NCI-H69 (cell line): ENCODE data around the gene HDGF.

Experiments used
- DNase-seq: peaks from one replicate; lab custom pipeline; 2025; lab: John Stamatoyannopoulos, UW

The HDGF gene

DNA sequence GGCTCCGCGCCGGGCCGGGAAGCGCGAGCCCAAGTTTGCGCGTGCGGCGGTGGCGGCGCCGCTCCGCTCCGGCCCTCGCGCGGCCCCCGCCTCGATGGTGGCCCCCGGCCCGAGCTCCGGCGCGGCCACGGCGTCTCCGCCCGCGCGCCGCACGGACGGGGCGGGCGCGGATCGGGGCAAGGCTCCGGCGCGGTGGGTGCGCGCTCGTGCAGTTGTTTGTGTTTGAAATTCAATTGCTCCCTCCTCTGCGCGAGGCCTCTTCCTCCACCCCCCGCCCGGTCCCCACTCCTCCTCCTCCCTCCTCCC is at the start of gene HDGF:
TSS of gene HDGF (minus strand) at position 225 of the 306 bp plus-strand sequence. CDS start 246 bp downstream, outside the sequence.
- no peak for DNase-seq

DNA sequence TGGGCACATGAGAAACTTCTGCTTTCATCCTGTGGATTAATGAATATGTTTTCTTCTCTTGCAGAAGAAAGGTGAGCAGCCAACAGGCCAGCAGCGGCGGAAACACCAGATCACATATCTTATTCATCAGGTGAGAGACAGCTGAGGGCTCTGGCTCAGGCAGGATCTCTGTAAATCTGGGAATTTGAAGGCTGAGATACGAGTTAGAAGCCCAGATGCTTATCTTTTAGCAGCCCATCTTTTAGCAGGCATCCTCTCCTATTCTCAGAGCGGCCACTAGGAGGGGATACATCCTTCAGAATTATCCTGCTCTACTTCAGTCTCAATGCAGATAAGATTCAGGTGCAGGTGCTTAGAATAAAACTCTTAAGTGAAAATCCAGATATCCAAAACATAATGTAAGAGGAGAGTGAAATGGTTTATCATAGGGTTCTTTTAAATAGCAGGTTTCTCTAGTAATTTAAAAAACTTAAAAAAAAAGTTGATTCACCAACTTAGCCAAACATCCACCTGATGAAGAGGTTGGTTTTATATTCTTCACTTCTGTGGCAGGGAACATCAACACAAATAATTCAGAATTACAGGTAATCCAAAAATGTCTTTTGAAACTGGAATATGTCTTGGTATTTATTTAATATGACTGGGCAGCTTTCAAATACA is 45.9 kb upstream of the HDGF start:
- peak; percentile 73 for DNase-seq

DNA sequence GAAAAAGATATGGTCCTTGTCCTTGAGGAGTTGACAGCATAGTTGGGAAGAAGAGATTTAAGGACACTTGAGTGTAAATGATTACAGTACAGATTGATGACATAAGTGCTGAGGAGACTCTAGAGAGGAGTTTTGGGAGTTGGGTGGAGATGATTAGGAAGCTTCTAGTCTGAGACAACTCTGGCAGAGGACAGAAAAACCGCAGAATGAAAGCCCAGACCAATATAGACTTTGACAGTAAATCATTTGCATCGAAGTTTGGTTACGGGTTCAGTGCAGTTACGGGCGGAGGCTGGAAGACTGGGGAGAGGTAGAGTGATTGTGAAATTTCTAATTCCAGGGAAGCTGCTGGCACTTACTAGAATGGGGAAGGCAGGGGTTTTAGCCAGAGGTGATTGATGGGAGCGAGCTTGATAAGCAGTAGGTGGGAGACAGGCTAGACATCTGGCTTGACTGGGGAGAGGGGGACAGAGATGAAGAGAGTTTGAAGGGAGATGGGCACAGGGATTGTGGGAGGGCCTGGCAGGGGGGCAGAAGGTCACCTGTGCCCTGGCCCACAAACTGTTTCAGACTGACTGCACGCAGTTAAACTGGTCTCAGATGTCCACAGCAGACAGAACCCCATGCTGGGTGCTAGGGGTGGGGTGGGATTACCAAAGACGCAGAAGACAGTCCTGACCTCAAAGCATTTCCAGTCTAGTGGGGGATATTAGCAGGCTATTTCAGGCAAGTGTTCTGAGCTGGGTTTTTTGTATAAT is 45.0 kb upstream of the HDGF start:
- DNase-seq, result no peak

DNA sequence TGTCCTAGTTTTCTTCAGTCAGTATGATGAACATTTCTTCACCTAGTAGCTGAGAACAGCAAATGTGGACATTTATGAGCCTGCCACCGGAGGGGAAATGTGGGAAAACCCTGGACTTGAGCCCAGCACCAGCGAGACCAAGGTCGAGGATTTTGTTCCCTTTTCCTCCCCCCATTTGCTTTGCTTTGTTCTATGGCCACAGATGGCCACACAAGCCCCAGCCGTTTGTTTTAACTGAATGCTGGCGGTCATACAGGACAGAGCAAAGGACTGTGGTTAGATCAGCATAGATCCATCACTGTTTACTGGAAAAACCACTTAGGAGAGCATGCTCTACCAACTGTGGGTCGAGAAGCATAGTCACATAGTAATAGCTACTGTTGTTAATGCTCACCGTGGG is 44.3 kb upstream of the HDGF start:
- DNase-seq, result no peak

DNA sequence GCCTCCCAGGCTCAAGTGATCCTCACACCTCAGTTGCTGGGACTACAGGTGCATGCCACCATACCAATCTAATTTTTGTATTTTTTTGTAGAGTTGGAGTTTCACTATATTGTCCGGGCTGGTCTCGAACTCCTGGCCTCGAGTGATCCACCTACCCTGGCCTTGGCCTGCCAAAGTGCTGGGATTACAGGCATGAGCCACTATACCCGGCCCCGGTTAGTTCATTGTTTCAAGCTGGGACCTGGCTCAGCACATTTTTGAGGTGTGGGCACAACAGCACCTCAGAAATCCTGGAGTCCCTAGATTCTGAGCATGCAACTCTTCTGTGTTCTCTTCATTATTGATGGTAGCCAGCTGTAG is 43.9 kb upstream of the HDGF start:
- DNase-seq, result no peak

DNA sequence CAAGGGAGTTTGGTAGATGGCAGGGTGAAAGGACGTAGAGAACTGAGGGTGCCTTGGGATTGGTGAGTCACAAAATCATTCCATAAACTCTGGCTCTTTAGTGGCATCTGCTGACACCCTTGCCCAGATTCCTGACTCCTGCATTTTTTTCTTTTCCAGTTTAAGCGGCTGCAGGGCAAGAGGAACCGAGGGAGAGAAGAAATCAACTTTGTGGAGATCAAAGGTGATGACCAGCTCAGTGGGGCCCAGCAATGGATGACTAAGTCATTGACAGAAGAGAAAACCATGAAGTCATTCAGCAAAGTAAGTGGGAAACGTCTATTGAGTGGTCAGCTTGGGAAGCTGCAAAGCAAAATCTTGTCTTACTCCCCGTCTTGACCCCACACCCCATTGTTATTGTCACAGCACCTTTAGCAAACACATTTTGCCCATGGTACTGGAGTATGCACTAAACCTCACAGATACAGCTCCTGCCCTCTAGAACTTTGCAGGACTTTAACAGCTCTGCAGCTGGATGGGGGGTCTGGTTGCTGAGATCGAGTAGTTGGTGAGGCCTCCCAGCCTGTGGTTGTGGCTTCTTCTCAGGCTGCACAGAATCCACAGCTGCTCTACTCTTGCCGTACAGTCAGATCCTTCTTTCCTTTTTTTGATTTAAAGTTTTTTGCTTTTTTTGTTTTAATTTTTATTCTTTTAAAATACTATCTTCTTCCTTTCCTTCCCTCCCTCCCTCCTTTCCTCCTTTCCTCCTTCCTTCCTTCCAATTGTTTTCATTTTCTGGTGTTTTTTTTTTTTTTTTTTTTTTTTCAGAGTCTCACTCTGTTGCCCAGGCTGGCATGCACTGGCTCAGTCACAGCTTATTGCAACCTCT is 43.3 kb upstream of the HDGF start:
- no peak for DNase-seq

DNA sequence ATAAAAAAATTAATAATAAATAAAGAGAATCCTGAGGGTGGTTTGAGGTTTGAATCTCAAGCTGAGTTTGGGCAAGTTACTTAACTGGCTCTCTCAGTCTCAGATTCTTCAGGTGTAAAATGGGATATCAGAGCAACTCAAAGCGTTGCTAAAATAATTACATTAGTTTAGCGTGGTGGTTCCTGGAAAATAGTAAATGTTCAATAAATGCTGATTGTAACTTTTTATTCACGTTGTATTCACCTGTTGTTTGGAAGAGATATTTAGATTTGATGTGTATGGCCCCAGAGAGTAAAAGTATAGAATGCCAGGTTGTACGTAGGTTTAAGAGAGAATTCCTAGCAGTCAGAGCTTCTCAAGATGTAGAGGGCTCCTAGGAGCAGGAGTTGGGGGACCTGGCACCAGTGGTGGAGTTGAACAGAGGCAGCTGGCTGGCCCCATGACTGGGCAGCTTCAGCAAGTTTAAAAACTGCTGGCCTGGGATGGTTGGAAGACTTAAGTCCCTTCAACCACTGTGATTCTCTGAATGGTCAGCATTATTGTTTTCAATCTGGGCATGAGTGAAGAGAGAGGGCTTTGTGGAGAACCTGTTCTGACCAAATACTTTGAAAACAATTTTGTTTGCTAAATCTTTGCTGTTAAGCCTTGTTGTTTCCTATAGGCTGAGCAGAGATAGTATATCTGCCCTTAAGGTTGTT is 38.3 kb upstream of the HDGF start:
- no peak for DNase-seq

DNA sequence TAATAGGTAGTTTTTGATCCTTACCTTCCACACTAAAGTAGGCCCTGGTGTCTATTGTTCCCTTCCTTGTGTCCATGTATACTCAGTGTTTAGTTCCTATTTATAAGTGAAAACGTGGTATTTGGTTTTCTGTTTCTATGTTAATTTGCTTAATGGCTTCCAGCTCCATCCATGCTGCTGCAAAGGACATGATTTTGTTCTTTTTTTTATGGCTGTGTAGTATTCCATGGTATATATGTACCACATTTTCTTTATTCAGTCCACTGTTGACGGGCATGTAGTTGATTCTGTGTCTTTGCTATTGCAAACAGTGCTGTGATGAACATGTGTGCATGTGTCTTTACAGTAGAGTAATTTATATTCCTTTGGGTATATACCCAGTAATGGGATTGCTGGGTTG is 36.7 kb upstream of the HDGF start:
- no peak for DNase-seq

DNA sequence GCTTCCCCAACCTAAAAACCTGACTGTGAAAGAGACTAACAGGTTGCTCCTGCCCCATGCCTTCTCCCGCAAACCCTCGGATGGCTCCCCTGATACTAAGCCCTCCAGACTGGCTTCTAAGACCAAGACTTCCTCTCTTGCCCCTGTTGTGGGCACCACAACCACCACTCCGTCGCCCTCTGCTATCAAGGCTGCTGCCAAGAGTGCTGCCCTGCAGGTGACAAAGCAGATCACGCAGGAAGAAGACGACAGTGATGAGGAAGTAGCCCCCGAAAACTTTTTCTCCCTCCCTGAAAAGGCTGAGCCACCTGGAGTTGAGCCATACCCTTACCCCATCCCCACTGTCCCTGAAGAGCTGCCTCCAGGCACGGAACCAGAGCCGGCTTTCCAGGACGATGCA is 35.2 kb upstream of the HDGF start:
- no peak for DNase-seq

DNA sequence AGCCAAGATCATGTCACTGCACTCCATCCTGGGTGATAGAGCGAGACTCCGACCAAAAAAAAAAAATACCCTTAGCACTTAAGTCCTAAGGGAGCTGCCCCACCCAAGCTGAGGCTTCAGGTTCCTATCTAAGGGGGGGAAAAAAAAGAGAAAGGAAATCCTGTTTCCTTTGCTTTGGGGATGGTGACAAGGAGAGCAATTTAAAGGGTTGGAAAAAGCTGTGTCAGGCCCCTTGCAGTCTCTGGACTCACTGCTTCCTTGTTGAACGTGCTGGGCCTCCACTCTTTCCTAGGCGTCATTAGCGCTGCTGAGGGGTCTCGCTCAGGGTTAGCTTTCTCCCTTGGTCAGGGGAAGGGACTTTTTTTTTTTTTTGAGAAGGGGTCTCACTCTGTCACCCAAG is 34.0 kb upstream of the HDGF start:
- no peak for DNase-seq

DNA sequence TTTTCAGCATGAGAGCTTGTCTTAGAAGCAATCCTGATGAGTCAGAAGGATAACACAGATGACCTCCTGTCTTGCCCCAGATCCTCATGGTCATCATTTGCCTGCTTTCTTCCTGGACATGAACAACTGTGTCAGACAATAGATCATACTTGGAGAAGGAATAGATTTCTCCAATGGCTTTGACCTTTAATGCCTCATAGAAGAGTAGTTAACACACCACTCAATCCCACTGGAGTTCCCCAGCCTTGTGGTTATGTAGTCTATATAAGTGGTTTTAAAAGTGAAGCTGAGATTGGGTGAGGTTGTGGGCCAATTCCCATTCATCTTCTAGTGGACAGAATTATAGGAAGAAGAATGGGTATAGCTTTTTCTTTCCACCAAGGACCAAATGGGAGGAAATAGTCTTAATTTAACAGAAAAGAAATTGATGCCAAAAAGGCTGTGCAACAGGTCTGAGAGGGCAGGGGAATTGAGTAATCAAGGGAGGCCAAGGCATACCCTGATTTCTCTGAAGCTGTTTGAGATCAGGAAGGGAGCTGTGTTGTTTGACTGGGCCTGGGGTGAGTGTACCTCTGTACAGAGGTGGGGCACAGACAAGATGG is 30.2 kb upstream of the HDGF start:
- no peak for DNase-seq

DNA sequence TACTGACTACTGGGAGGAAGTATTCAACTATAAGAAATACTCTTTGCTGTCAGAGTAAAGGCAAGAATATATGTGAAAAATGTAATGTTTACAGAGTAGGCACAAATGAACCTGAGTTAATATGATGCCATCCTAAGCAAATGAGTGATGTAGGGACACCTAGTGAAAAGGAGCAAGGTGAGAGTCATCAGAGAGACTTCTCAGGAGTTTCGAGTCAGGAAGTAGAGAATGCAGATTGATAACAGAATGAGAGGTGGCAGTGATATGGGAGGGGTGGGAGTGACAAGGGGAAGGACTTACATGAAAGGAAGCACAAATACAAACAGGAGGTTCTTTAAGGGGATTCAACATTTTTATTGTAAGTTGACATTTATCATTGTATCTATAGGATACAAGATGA is 26.1 kb upstream of the HDGF start:
- DNase-seq, result no peak

DNA sequence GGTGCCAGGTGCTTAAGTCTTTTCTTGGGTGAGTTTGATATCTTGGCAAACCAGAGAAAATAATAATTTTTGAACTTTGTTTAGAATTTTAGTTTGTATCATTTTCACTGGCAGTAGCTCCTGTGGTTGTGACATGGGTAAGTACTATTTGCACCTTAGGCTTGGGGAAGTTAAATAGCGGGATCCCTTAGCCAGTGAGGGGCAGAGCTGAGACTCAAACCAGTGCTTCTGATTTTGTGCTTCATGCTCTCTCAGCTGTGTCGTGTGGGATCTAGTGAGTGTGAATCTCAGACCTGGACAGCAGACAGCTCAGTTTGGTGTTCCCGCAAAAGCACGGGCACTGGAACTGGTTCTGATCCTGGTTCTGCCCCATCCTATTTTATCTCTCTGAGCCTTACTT is 25.5 kb upstream of the HDGF start:
- no peak for DNase-seq

DNA sequence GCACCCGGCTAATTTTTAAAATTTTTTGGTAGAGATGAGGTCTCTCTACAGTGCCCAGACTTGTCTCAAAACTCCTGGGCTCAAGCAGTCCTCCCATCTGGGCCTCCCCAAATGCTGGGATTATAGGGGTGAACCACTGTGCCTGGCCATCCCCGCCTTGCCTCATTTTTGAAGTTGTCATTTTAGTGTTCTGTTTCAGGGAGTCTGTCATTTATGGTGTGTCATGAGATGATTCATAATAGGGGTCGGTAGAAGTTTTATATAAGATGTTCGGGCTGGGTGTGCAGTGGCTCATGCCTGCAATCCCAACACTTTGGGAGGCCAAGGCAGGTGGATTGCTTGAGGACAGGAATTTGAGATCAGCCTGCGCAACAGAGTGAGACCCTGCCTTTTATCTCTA is 24.3 kb upstream of the HDGF start:
- no peak for DNase-seq

DNA sequence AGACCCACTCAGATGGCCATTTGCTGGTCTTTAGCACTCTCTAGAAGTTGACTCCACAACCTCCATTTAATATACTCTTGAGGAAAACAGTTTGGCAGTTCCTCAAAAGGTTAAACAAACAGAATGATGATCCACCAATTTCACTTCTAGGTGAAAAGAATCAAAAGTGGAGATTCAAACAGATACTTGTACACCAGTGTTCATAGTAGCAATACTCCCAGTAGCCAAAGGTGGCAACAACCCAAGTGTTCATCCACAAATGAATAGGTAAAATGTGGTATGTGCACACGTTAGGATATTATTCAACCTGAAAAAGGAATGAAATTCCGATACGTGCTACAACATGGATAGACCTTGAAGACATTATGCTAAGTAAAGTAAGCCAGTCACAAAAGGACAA is 22.1 kb upstream of the HDGF start:
- peak; percentile 17 for DNase-seq

DNA sequence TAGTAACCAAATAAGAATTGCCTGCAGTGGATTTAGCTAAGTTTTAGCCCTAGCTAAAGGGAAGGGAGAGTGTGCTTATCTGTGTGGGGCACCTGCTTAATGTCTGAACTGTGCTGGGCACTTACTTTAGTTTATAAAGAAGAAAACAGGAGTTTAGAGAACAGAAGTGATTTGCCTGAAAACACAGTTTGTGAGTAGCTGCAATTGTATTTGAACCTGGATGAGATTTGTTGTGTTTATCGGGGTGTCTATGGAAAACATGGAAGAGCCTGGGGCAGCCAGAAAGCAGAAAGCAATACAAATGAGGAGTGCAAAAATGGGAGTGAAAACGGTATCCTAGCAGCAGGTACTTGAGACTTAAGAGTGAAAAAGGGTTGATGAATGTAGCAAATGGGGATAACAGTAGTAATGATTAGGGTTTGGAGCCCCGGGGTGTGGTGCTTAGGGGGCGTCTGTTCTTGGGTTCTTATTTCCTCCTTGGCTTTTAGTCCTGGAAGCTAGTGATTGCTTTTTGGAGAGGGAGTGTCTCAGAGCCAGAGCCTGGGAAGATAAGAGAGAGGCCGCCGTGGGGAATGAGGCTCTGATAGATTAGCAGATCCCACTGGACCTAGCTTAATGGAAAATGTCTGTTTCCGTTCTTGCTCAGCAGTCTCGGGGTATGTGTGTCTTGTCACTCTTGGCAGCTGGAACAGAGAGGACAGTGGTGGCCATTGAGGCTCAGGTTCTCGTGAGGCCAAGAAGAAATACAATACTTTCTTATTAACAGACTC is 21.4 kb upstream of the HDGF start:
- no peak for DNase-seq

DNA sequence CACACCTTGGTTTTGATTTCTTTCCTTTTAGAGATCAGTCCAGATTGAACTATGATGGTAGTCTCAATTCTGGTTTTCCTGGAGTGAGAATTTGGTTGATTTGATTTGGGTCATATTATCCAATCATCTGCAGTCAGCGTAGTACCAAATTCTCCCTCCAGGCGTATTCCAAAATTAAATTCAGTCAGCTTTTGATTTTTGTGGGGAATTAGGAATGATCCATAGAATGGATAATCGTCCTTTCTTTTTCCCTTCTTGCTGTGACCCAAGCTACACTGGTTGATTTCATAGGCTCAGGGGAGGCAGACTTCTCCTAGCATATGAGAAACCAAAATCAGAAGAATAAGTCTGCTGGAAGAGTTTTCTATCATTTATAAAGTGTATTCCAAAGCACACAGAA is 20.7 kb upstream of the HDGF start:
- no peak for DNase-seq

DNA sequence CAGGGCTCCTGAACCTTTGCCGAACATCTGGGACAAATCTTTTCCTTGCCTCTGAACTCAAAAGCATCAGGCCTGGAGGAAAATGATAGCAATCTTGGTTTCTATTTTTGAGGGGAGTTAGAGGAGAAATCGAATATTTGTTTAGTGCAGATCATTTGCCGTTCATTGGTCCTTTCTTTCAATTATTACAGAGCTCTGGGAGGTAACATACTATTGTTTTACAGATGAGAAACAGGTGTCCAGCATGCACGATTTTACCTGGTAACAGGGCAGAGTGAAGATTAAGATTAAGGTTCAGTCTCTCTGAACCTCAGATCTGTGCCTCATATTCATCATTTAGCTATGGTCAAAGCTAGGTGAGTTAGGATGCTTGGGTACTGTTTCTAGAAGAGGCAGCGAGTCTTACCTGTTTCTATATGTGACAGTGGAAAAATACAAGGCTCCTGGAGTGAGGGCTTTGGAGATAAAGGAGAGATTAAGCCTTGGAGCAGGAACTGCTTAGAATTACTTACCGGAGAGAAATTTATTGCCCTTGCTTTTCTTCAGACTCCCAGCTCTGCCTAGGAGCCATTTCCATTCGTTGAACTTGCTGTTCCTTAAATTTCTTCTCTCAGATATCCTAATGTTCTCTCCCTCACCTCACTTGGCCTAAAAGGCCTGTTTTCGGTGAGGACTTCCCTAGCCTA is 17.3 kb upstream of the HDGF start:
- DNase-seq, result no peak

DNA sequence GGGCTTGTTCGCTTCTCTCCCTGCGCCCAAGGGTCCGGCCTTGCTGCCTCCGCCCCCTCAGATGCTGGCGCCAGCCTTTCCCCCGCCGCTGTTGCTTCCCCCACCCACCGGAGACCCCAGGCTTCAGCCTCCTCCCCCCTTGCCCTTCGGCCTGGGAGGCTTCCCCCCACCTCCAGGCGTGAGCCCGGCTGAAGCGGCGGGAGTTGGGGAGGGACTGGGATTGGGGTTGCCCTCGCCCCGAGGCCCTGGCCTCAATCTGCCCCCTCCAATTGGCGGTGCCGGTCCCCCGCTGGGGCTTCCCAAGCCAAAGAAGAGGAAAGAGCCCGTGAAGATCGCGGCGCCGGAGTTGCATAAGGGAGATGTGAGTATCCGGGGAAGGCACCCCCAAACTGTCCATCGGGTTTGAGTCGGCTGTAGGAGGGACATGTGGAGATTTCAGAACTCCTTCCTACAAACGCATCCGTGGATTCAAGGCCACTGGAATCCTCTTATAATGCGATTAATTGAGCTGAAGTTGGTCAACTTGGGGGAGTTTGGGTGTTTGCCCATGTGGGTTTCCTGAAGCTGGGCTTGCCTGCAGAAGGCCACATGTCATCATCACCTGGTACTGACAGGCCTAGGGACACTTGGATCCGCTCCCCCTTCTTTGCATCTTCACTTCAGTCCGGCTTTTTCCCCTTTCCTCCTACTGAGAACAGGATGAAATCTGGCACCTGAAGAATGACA is 16.6 kb upstream of the HDGF start:
- DNase-seq, result peak; percentile 76
